ENCODE results near the gene ZNF3. TPM values are rescaled to one million over a fixed set of nuclear protein-coding genes. Genes with fewer than 3 reads are reported as not detected.

Gene ZNF3
- total and polyA plus RNA-seq, 2 experiments from 2014 or later = 23.4 to 48.9 TPM

- TF ChIP-seq CREB1 (CRISPR knock-in tag; IDR thresholded peaks at IDR 0.05; ENCODE audit: low read depth) (no peak), POLR2AphosphoS5 (IDR thresholded peaks at IDR 0.05; ENCODE audit: low read depth) (no peak)
These were observed 4.3 kb downstream of the ZNF3 start (continued) for GRCh38 chr7:100077205-100077604.

DNA sequence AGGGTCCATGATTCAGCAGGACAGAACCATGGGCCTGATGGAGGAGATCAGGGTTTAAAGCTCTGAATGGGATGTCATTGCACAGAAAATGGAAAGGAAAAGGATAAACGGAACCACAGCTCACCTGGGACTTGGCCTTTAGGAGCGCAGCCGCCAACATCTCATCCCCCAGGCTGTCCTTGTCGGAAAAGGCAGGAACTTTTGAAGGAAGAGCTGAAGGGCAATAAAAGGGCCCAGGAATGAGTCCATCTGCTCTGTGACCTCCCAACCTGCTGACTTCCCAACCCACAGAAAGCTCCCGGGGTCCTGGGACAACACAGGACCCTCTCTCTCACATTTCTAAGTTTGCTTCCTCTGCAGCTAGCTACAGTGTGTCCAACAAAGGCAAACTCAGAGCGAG, 6.1 kb downstream of the ZNF3 start:
- H3K4me3 Mint-ChIP-seq = no peak overlapping the region; the same call in 2 of the 3 replicates
- Histone ChIP-seq H2AFZ (no peak overlapping the region), H4K20me1 (replicated peaks; ENCODE audit: insufficient read depth) (peaks cover 22% of the 10 kb centered on the region), H3K4me3 (no peak overlapping the region), H3K79me2 (replicated peaks; ENCODE audit: insufficient read depth) (peaks cover 61% of the 10 kb centered on the region), H3K27ac (ENCODE audit: low read depth) (no peak overlapping the region), H3K36me3 (ENCODE audit: insufficient read depth) (peaks cover 95% of the 10 kb centered on the region), H3K27me3 (ENCODE audit: insufficient read depth) (0 out of 2 replicates have a peak, but pooled peaks cover 4% of the 10 kb centered on the region), H3K9me2 (ENCODE audit: insufficient read depth) (no peaks in the 10 kb centered on the region), H3K4me1 (ENCODE audit: insufficient read depth) (peaks cover 7% of the 10 kb centered on the region; the same call in 1 of the 2 replicates), H3F3A (replicated peaks; ENCODE audit: low read depth) (peaks cover 54% of the 10 kb centered on the region), H3K4me2 (no peak overlapping the region)
- peaks cover 8% of the 10 kb centered on the region; the same call in 2 of the 3 replicates for H3K4me1 Mint-ChIP-seq
- TF ChIP-seq, protein P1, sequence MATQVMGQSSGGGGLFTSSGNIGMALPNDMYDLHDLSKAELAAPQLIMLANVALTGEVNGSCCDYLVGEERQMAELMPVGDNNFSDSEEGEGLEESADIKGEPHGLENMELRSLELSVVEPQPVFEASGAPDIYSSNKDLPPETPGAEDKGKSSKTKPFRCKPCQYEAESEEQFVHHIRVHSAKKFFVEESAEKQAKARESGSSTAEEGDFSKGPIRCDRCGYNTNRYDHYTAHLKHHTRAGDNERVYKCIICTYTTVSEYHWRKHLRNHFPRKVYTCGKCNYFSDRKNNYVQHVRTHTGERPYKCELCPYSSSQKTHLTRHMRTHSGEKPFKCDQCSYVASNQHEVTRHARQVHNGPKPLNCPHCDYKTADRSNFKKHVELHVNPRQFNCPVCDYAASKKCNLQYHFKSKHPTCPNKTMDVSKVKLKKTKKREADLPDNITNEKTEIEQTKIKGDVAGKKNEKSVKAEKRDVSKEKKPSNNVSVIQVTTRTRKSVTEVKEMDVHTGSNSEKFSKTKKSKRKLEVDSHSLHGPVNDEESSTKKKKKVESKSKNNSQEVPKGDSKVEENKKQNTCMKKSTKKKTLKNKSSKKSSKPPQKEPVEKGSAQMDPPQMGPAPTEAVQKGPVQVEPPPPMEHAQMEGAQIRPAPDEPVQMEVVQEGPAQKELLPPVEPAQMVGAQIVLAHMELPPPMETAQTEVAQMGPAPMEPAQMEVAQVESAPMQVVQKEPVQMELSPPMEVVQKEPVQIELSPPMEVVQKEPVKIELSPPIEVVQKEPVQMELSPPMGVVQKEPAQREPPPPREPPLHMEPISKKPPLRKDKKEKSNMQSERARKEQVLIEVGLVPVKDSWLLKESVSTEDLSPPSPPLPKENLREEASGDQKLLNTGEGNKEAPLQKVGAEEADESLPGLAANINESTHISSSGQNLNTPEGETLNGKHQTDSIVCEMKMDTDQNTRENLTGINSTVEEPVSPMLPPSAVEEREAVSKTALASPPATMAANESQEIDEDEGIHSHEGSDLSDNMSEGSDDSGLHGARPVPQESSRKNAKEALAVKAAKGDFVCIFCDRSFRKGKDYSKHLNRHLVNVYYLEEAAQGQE (IDR thresholded peaks at IDR 0.05; ENCODE audit: unreplicated experiment) = no peak
- TF ChIP-seq CREB1 (CRISPR knock-in tag; IDR thresholded peaks at IDR 0.05; ENCODE audit: low read depth) (no peak), NANOG (IDR thresholded peaks at IDR 0.05; ENCODE audit: borderline replicate concordance) (no peak), JUNB (IDR thresholded peaks at IDR 0.05; ENCODE audit: unreplicated experiment) (no peak), EZH2phosphoT487 (IDR thresholded peaks at IDR 0.05; ENCODE audit: unreplicated experiment) (no peak)
- TF ChIP-seq, protein P2, sequence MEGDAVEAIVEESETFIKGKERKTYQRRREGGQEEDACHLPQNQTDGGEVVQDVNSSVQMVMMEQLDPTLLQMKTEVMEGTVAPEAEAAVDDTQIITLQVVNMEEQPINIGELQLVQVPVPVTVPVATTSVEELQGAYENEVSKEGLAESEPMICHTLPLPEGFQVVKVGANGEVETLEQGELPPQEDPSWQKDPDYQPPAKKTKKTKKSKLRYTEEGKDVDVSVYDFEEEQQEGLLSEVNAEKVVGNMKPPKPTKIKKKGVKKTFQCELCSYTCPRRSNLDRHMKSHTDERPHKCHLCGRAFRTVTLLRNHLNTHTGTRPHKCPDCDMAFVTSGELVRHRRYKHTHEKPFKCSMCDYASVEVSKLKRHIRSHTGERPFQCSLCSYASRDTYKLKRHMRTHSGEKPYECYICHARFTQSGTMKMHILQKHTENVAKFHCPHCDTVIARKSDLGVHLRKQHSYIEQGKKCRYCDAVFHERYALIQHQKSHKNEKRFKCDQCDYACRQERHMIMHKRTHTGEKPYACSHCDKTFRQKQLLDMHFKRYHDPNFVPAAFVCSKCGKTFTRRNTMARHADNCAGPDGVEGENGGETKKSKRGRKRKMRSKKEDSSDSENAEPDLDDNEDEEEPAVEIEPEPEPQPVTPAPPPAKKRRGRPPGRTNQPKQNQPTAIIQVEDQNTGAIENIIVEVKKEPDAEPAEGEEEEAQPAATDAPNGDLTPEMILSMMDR (conservative IDR thresholded peaks at IDR 0.05; ENCODE audit: low read depth in 2 of 2) = no peak
- H3K9me3 Mint-ChIP-seq = peaks cover 73% of the 10 kb centered on the region
- DNase-seq (ENCODE audit: low spot score) = no peak
- H3K27me3 Mint-ChIP-seq (ENCODE audit: insufficient read depth, low read depth, poor library complexity) = peaks cover 26% of the 10 kb centered on the region
- no peak overlapping the region for H3K27ac Mint-ChIP-seq
- ATAC-seq = no peak
- peaks cover 99% of the 10 kb centered on the region for H3K36me3 Mint-ChIP-seq (ENCODE audit: low read depth)

GRCh38 chr7:100074841-100075240, 6.7 kb downstream of the ZNF3 start:
- Histone ChIP-seq H3F3A (replicated peaks; ENCODE audit: low read depth) (peaks cover 55% of the 10 kb centered on the region), H3K27ac (ENCODE audit: low read depth) (no peak overlapping the region), H4K20me1 (replicated peaks; ENCODE audit: insufficient read depth) (peaks cover 16% of the 10 kb centered on the region), H3K4me1 (ENCODE audit: insufficient read depth) (peaks cover under 1% of the 10 kb centered on the region; the same call in 1 of the 2 replicates), H3K36me3 (ENCODE audit: insufficient read depth) (peaks cover 99% of the 10 kb centered on the region), H3K27me3 (ENCODE audit: insufficient read depth) (0 out of 2 replicates have a peak, but pooled peaks cover 5% of the 10 kb centered on the region), H3K79me2 (replicated peaks; ENCODE audit: insufficient read depth) (peaks cover 57% of the 10 kb centered on the region), H3K4me2 (no peak overlapping the region), H3K4me3 (no peak overlapping the region), H2AFZ (no peak overlapping the region), H3K9me2 (ENCODE audit: insufficient read depth) (no peaks in the 10 kb centered on the region)
- Mint-ChIP-seq H3K27me3 (ENCODE audit: insufficient read depth, low read depth, poor library complexity) (peaks cover 23% of the 10 kb centered on the region), H3K9me3 (peaks cover 78% of the 10 kb centered on the region), H3K4me1 (peaks cover 3% of the 10 kb centered on the region; the same call in 1 of the 3 replicates), H3K27ac (no peak overlapping the region), H3K4me3 (no peak overlapping the region), H3K36me3 (ENCODE audit: low read depth) (peaks cover 100% of the 10 kb centered on the region)
- DNase-seq (ENCODE audit: low spot score) = no peak
- no peak for ATAC-seq
- TF ChIP-seq EZH2phosphoT487 (IDR thresholded peaks at IDR 0.05; ENCODE audit: unreplicated experiment) = no peak
- TF ChIP-seq, protein P2 (conservative IDR thresholded peaks at IDR 0.05; ENCODE audit: low read depth in 2 of 2) = no peak
- TF ChIP-seq JUNB (IDR thresholded peaks at IDR 0.05; ENCODE audit: unreplicated experiment) = no peak
- TF ChIP-seq, protein P3, sequence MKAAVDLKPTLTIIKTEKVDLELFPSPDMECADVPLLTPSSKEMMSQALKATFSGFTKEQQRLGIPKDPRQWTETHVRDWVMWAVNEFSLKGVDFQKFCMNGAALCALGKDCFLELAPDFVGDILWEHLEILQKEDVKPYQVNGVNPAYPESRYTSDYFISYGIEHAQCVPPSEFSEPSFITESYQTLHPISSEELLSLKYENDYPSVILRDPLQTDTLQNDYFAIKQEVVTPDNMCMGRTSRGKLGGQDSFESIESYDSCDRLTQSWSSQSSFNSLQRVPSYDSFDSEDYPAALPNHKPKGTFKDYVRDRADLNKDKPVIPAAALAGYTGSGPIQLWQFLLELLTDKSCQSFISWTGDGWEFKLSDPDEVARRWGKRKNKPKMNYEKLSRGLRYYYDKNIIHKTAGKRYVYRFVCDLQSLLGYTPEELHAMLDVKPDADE (IDR thresholded peaks at IDR 0.05) = no peak
- no peak for TF ChIP-seq NANOG (IDR thresholded peaks at IDR 0.05; ENCODE audit: borderline replicate concordance)
